IMR-90 (cell line): ENCODE measurements around the gene PIGC. TPM values are rescaled to one million over a fixed set of nuclear protein-coding genes. Genes with fewer than 3 reads are reported as not detected.

ENCODE experiments used
- ATAC-seq: fragments of 200-7000 bp; cut with Tn5 transposase; 2 replicates; pipeline ENCODE4 v1.9.1; 2020; ENCODE audit warnings: low read depth, mild to moderate bottlenecking, moderate library complexity
- BruUV-seq: library from RNA; stranded (reverse); fragments of 400-500 nt; replicated peaks from 2 replicates; lab custom pipeline; 2021; lab: Mats Ljungman, UMichigan
- CTCF ChIA-PET: fragments of 300-600 bp; formaldehyde crosslinking; extraction: SDS; loops from one replicate; lab custom pipeline; 2021; ENCODE audit warnings: antibody characterized with exemption; lab: Yijun Ruan, JAX
- POLR2A ChIA-PET: fragments of 300-600 bp; sonication (Branson Sonifier 250); formaldehyde crosslinking; loops from one replicate; lab custom pipeline; 2022; ENCODE audit warnings: antibody characterized with exemption; ENCODE audit not compliant: unreplicated experiment; lab: Charles Lee
- DNase-seq: peaks from one replicate; pipeline ENCODE4 v3.0.0; 2013
- H2AFZ ChIP-seq: replicated peaks from 2 replicates; pipeline ENCODE3; 2013; ENCODE audit warnings: low read length, mild to moderate bottlenecking; ENCODE audit not compliant: poor library complexity
- H2AK5ac ChIP-seq: 2 replicates; pipeline ENCODE4 v1.6.1; 2013; ENCODE audit warnings: low read depth, low read length, inconsistent platforms
- H2AK9ac ChIP-seq: replicated peaks from 2 replicates; pipeline ENCODE3; 2013; ENCODE audit warnings: mild to moderate bottlenecking, low read depth, low read length, moderate library complexity; ENCODE audit not compliant: poor library complexity
- H2BK120ac ChIP-seq: 2 replicates; pipeline ENCODE4 v1.6.1; 2013; ENCODE audit warnings: low read depth, low read length, inconsistent platforms
- H2BK15ac ChIP-seq: 3 replicates; pipeline ENCODE4 v1.6.1; 2013; ENCODE audit warnings: low read depth, low read length, inconsistent platforms
- H2BK20ac ChIP-seq: 2 replicates; pipeline ENCODE4 v1.6.1; 2013; ENCODE audit warnings: low read depth, mild to moderate bottlenecking, inconsistent platforms, low read length, moderate library complexity
- H2BK5ac ChIP-seq: 2 replicates; pipeline ENCODE4 v1.6.1; 2013; ENCODE audit warnings: mild to moderate bottlenecking, low read depth, low read length, inconsistent platforms; ENCODE audit not compliant: poor library complexity, severe bottlenecking
- H3K14ac ChIP-seq: replicated peaks from 2 replicates; pipeline ENCODE4 v1.6.1; 2013; ENCODE audit warnings: low read depth, low read length, inconsistent platforms
- H3K18ac ChIP-seq: 2 replicates; pipeline ENCODE4 v1.6.1; 2013; ENCODE audit warnings: low read depth, low read length, control low read depth
- H3K23ac ChIP-seq: 2 replicates; pipeline ENCODE4 v1.6.1; 2013; ENCODE audit warnings: low read depth, low read length, inconsistent platforms
- H3K27ac ChIP-seq: 2 replicates; pipeline ENCODE4 v1.5.1; 2013; ENCODE audit warnings: mild to moderate bottlenecking, control low read depth, low read length; ENCODE audit not compliant: insufficient read depth
- H3K27me3 ChIP-seq: 2 replicates; pipeline ENCODE4 v1.6.1; 2013; ENCODE audit warnings: low read length; ENCODE audit not compliant: control insufficient read depth, insufficient read depth
- H3K36me3 ChIP-seq: 2 replicates; pipeline ENCODE4 v1.6.1; 2013; ENCODE audit warnings: low read length, mixed read lengths; ENCODE audit not compliant: control insufficient read depth, insufficient read depth
- H3K4ac ChIP-seq: 2 replicates; pipeline ENCODE4 v1.6.1; 2013; ENCODE audit warnings: low read depth, low read length, inconsistent platforms
- H3K4me1 ChIP-seq: 2 replicates; pipeline ENCODE4 v1.6.1; 2013; ENCODE audit warnings: low read length, mixed read lengths; ENCODE audit not compliant: control insufficient read depth, insufficient read depth
- H3K4me2 ChIP-seq: 2 replicates; pipeline ENCODE4 v1.6.1; 2013; ENCODE audit warnings: low read depth, mild to moderate bottlenecking, control low read depth, low read length, moderate library complexity
- H3K4me3 ChIP-seq: 2 replicates; pipeline ENCODE4 v1.5.1; 2013; ENCODE audit warnings: low read depth, mild to moderate bottlenecking, control low read depth, low read length, moderate library complexity; ENCODE audit not compliant: insufficient read depth
- H3K56ac ChIP-seq: 2 replicates; pipeline ENCODE4 v1.6.1; 2013; ENCODE audit warnings: low read length, inconsistent platforms; ENCODE audit not compliant: insufficient read depth; ENCODE audit errors: extremely low read depth
- H3K79me1 ChIP-seq, 2 experiments: 2 replicates each; pipeline ENCODE4 v1.6.1; 2013; ENCODE audit warnings: low read length in 2 of 2, inconsistent platforms in 1 of 2, low read depth in 1 of 2
- H3K9ac ChIP-seq: 2 replicates; pipeline ENCODE4 v1.6.1; 2013; ENCODE audit warnings: low read depth, low read length, control low read depth
- H3K9me1 ChIP-seq: 2 replicates; pipeline ENCODE4 v1.6.1; 2013; ENCODE audit warnings: low read length, inconsistent platforms; ENCODE audit not compliant: insufficient read depth
- H3K9me3 ChIP-seq: 2 replicates; pipeline ENCODE4 v1.6.1; 2013; ENCODE audit warnings: low read length; ENCODE audit not compliant: control insufficient read depth, insufficient read depth
- H4K20me1 ChIP-seq: 2 replicates; pipeline ENCODE4 v1.6.1; 2013; ENCODE audit warnings: low read length, inconsistent platforms; ENCODE audit not compliant: insufficient read depth
- H4K5ac ChIP-seq: 2 replicates; pipeline ENCODE4 v1.6.1; 2013; ENCODE audit warnings: mild to moderate bottlenecking, low read depth, low read length, control low read depth
- H4K8ac ChIP-seq, 2 experiments: 2 replicates each; pipeline ENCODE4 v1.6.1; 2013; ENCODE audit warnings: low read depth in 2 of 2, low read length in 2 of 2, control low read depth in 1 of 2, inconsistent platforms in 1 of 2
- H4K91ac ChIP-seq: 2 replicates; pipeline ENCODE4 v1.6.1; 2013; ENCODE audit warnings: low read depth, low read length, inconsistent platforms; ENCODE audit not compliant: insufficient read depth
- BHLHE40 ChIP-seq: fragments of 150-350 bp; IDR thresholded peaks from 2 replicates; pipeline ENCODE4 v1.6.1; 2016; ENCODE audit warnings: mild to moderate bottlenecking, low read depth, low read length
- CEBPB ChIP-seq: IDR thresholded peaks from 2 replicates; pipeline ENCODE4 v1.6.1; 2012; ENCODE audit warnings: low read depth, low read length, improper control_type of control experiment
- CHD1 ChIP-seq: IDR thresholded peaks from 2 replicates; pipeline ENCODE4 v1.6.1; 2012; ENCODE audit warnings: low read depth, low read length, improper control_type of control experiment
- FOS ChIP-seq: fragments of 150-350 bp; IDR thresholded peaks from 2 replicates; pipeline ENCODE4 v1.6.1; 2016; ENCODE audit warnings: low read depth, low read length
- MAFK ChIP-seq: IDR thresholded peaks from 2 replicates; pipeline ENCODE4 v1.6.1; 2012; ENCODE audit warnings: low read depth, low read length, improper control_type of control experiment
- MAZ ChIP-seq: IDR thresholded peaks from 2 replicates; pipeline ENCODE4 v1.6.1; 2012; ENCODE audit warnings: low read depth, mild to moderate bottlenecking, low read length, improper control_type of control experiment, moderate library complexity, borderline replicate concordance
- MXI1 ChIP-seq: IDR thresholded peaks from 2 replicates; pipeline ENCODE4 v1.6.1; 2012; ENCODE audit warnings: low read depth, mild to moderate bottlenecking, low read length, moderate library complexity, borderline replicate concordance
- NFE2L2 ChIP-seq: fragments of 150-350 bp; IDR thresholded peaks from 2 replicates; pipeline ENCODE4 v1.6.1; 2016; ENCODE audit warnings: low read depth, mild to moderate bottlenecking, low read length
- RCOR1 ChIP-seq: IDR thresholded peaks from 2 replicates; pipeline ENCODE4 v1.6.1; 2012; ENCODE audit warnings: mild to moderate bottlenecking, low read length, improper control_type of control experiment; ENCODE audit not compliant: insufficient replicate concordance
- RFX5 ChIP-seq: IDR thresholded peaks from 2 replicates; pipeline ENCODE4 v1.8.0; 2012; ENCODE audit warnings: low read depth, mild to moderate bottlenecking, low read length, moderate library complexity
- SMC3 ChIP-seq: fragments of 150-350 bp; IDR thresholded peaks from 2 replicates; pipeline ENCODE4 v1.6.1; 2016; ENCODE audit warnings: low read depth, mild to moderate bottlenecking, antibody characterized with exemption, low read length, moderate library complexity
- WGBS, 2 experiments: methylation state at CpG; one replicate each; pipeline versions ENCODE4 v1.1.5 to v1.1.7; 2013; ENCODE audit warnings: missing lambda C conversion rate in 2 of 2; ENCODE audit not compliant: insufficient read length in 1 of 2; ENCODE audit errors: extremely low coverage in 2 of 2; 5-methylcytosine and 5-hydroxymethylcytosine counted together
- dilution Hi-C: fragments of 300-500 bp; cut with HindIII; formaldehyde crosslinking; loops from one replicate; pipeline ENCODE4 v1.14.3; 2018; ENCODE audit warnings: low sequenced_read_pairs; ENCODE audit not compliant: unreplicated experiment
- in situ Hi-C: fragments of 300-500 bp; cut with MboI; formaldehyde crosslinking; loops from 3 replicates; pipeline ENCODE4 v1.14.3; 2019; ENCODE audit warnings: low sequenced_read_pairs, inconsistent platforms, mixed read lengths
- intact Hi-C: fragments of 100-400 bp; cut with micrococcal nuclease; formaldehyde crosslinking; loops from 2 replicates; pipeline ENCODE4 v1.10.0; 2022
- polyA plus RNA-seq, 3 experiments: library from polyadenylated mRNA; depleted of rRNA; stranded (reverse); fragments of >200 nt; gene quantifications; 2 replicates each; pipeline ENCODE4 v1.2.3, GENCODE V29; 2012; ENCODE audit warnings: low replicate concordance in 1 of 3
- total RNA-seq: library from RNA; depleted of rRNA; stranded (reverse); fragments of >200 nt; gene quantifications from 2 replicates; pipeline ENCODE4 v1.2.3, GENCODE V29; 2012
- TF ChIP-seq, protein P1 (sequence below): conservative IDR thresholded peaks from 2 replicates; pipeline ENCODE4 v1.5.1; 2012; ENCODE audit warnings: mild to moderate bottlenecking, low read depth, low read length, improper control_type of control experiment

The PIGC gene
- total and polyA plus RNA-seq, 2 of the 4 experiments (the other 2 are of a cell fraction): 14.9 to 15.8 TPM

DNA sequence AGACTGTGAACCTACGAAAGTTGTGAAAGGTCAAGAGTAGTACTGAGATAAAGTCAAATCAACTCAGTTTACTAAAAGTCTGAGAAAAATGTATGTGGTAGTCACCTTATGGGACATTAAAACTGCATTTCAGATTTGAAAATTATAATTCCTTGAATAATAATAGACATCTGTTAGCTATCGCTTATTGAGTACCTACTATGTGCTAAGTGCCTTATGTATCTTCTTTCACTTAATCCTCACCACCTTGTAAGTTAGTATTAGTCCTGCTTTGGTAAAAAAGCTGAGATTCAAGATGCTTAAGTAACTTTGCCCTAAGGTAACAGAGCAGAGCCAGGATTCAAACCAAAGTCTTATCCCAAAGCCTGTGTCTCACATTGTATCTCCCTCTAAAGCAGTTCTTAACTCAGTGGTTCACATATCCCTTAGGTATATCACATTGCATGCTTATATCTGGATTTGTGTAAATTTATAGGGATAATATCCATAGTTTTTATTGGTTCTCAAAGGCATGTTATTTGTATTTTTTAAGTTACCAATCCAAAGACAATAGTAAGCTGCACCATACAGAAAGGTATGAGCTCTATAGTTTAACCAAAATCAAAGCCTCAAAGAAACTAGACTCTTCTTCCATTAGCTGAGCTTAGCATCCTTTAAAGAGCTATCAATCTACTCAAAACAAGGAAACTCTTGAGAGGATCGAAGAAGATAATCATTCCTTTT is 865 bp downstream of the PIGC start:
- H2BK15ac ChIP-seq: no peak overlapping the region
- H3K9ac ChIP-seq: peak overlapping the region; percentile 86
- H3K4me2 ChIP-seq: peak overlapping the region; percentile 97
- H3K4me1 ChIP-seq: peaks cover 4% of the 10 kb centered on the region
- H3K27ac ChIP-seq: 0 out of 2 replicates have a peak overlapping the region, but pooled peaks have one; percentile 84
- ATAC-seq (no peak), DNase-seq (no peak)
- in situ Hi-C loops (no loop called here), intact Hi-C loops (loop anchor here (5.0 kb wide), 2 partner anchors 301 to 401 kb away; no protein-coding TSS in a partner anchor), dilution Hi-C loops (no loop called here)
- ChIA-PET CTCF (interaction anchor here (0.9 to 1.5 kb wide), 3 partner anchors 192 to 440 kb away, joined by 4 to 5 read pairs (median 4); no protein-coding TSS in a partner anchor), POLR2A (interaction anchor here (0.7 kb wide), 1 partner anchor 67 kb away, joined by 3 read pairs; no protein-coding TSS in a partner anchor)
- no peak overlapping the region for H2AK5ac ChIP-seq
- TF ChIP-seq RFX5 (no peak), SMC3 (no peak), RCOR1 (no peak), MAZ (no peak), MAFK (no peak), CEBPB (no peak), BHLHE40 (no peak), CHD1 (no peak), FOS (no peak), NFE2L2 (no peak), MXI1 (no peak)
- TF ChIP-seq, protein P1, sequence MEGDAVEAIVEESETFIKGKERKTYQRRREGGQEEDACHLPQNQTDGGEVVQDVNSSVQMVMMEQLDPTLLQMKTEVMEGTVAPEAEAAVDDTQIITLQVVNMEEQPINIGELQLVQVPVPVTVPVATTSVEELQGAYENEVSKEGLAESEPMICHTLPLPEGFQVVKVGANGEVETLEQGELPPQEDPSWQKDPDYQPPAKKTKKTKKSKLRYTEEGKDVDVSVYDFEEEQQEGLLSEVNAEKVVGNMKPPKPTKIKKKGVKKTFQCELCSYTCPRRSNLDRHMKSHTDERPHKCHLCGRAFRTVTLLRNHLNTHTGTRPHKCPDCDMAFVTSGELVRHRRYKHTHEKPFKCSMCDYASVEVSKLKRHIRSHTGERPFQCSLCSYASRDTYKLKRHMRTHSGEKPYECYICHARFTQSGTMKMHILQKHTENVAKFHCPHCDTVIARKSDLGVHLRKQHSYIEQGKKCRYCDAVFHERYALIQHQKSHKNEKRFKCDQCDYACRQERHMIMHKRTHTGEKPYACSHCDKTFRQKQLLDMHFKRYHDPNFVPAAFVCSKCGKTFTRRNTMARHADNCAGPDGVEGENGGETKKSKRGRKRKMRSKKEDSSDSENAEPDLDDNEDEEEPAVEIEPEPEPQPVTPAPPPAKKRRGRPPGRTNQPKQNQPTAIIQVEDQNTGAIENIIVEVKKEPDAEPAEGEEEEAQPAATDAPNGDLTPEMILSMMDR: no peak
- peak overlapping the region; percentile 78; the same call in 1 of the 2 replicates for H3K23ac ChIP-seq
- no peaks in the 10 kb centered on the region for H3K27me3 ChIP-seq
- H2AK9ac ChIP-seq: no peak overlapping the region
- no peak overlapping the region for H4K91ac ChIP-seq
- H3K18ac ChIP-seq: no peak overlapping the region
- H2BK20ac ChIP-seq: no peak overlapping the region
- peak overlapping the region; percentile 90 for H3K4me3 ChIP-seq
- no peak overlapping the region for H2BK120ac ChIP-seq
- H3K79me1 ChIP-seq: peaks cover 26 to 45% of the 10 kb centered on the region in 2 experiments
- no peaks in the 10 kb centered on the region for H3K9me3 ChIP-seq
- H4K20me1 ChIP-seq: no peaks in the 10 kb centered on the region
- H3K14ac ChIP-seq: peak overlapping the region; percentile 73
- peaks cover 5% of the 10 kb centered on the region for H3K36me3 ChIP-seq
- peak overlapping the region; percentile 62 for H4K5ac ChIP-seq
- no TSS peak for BruUV-seq
- WGBS, 2 experiments: no CpG with 5 or more reads among the region's 3 CpGs
- H4K8ac ChIP-seq: peak overlapping the region; percentile 33 to 85; a peak in 3 of 4 replicates
- no peak overlapping the region for H2AFZ ChIP-seq
- 0 out of 2 replicates have a peak overlapping the region, but pooled peaks have one; percentile 28 for H3K56ac ChIP-seq
- peaks cover 15% of the 10 kb centered on the region for H3K9me1 ChIP-seq
- H3K4ac ChIP-seq: peak overlapping the region; percentile 80; the same call in 1 of the 2 replicates
- H2BK5ac ChIP-seq: peak overlapping the region; percentile 73
